HUDEP-2 (cell line): ENCODE results near the gene AMFR.

ENCODE experiments used
- DNase-seq, 76 experiments: peaks; one replicate each; lab custom pipeline; 2025; ENCODE audit not compliant: unreplicated experiment in 76 of 76; lab: John Stamatoyannopoulos, UW

Gene AMFR

GRCh38 chr16:56365552-56365951, 59.8 kb downstream of the AMFR start:
- no peak for DNase-seq

- DNase-seq, result no peak
Measured at GRCh38 chr16:56364865-56365264, 60.5 kb downstream of the AMFR start.

GRCh38 chr16:56363781-56364565, 61.4 kb downstream of the AMFR start:
- DNase-seq, result no peak

- DNase-seq, result no peak
Measured at GRCh38 chr16:56363181-56363716, 62.1 kb downstream of the AMFR start.

- DNase-seq, result no peak
Measured at GRCh38 chr16:56362706-56363105, 62.6 kb downstream of the AMFR start.

- DNase-seq, result no peak
Measured at GRCh38 chr16:56362057-56362655, 63.2 kb downstream of the AMFR start.

- no peak for DNase-seq
Measured at GRCh38 chr16:56360117-56361008, 65.0 kb downstream of the AMFR start.

- DNase-seq, result no peak
Measured at GRCh38 chr16:56357765-56358322, 67.5 kb downstream of the AMFR start.

- peak in 2 of 76 experiments; percentile 3 to 4 for DNase-seq
Measured at GRCh38 chr16:56357241-56357764, 68.0 kb downstream of the AMFR start.

- DNase-seq, result peak in 70 of 76 experiments; percentile 6 to 79 (median 56)
Measured at GRCh38 chr16:56356276-56357240, 68.8 kb downstream of the AMFR start.

GRCh38 chr16:56355786-56356275, 69.5 kb downstream of the AMFR start:
- DNase-seq, result peak in 1 of 76 experiments; percentile 1

GRCh38 chr16:56355221-56355620, 70.1 kb downstream of the AMFR start:
- DNase-seq, result no peak

- DNase-seq, result no peak
Measured at GRCh38 chr16:56354746-56355145, 70.6 kb downstream of the AMFR start.

GRCh38 chr16:56354016-56354415, 71.3 kb downstream of the AMFR start:
- no peak for DNase-seq

- DNase-seq, result no peak
Measured at GRCh38 chr16:56353054-56353921, 72.1 kb downstream of the AMFR start.

- DNase-seq, result no peak
Measured at GRCh38 chr16:56352351-56353053, 72.8 kb downstream of the AMFR start.

- DNase-seq, result no peak
Measured at GRCh38 chr16:56351481-56351880, 73.9 kb downstream of the AMFR start.
